HepG2 (cell line): ENCODE results near the gene FKBP8. TPM values are rescaled to one million over a fixed set of nuclear protein-coding genes. Genes with fewer than 3 reads are reported as not detected.

Source experiments
- ATM ChIP-seq: fragments of 450-650 bp; IDR thresholded peaks from 2 replicates; pipeline ENCODE4 v1.7.1; 2017; ENCODE audit warnings: mild to moderate bottlenecking, borderline replicate concordance
- FOXK2 ChIP-seq: fragments of 450-650 bp; IDR thresholded peaks from 2 replicates; pipeline ENCODE4 v1.6.1; 2016
- GATAD1 ChIP-seq: IDR thresholded peaks from 2 replicates; pipeline ENCODE4 v1.6.1; 2016; ENCODE audit warnings: missing genetic modification reagents, missing compliant biosample characterization
- GTF3A ChIP-seq: sonication (generic); formaldehyde crosslinking; conservative IDR thresholded peaks from 2 replicates; pipeline ENCODE4 v1.4.0; 2020; ENCODE audit warnings: mild to moderate bottlenecking, missing genetic modification reagents
- HES4 ChIP-seq: sonication (generic); formaldehyde crosslinking; IDR thresholded peaks from 2 replicates; pipeline ENCODE4 v1.9.0; 2021; ENCODE audit warnings: mild to moderate bottlenecking, missing genetic modification reagents, borderline replicate concordance
- IKZF1 ChIP-seq: fragments of 450-650 bp; IDR thresholded peaks from 2 replicates; pipeline ENCODE4 v1.7.1; 2016
- JARID2 ChIP-seq: sonication (generic); formaldehyde crosslinking; IDR thresholded peaks from 2 replicates; pipeline ENCODE4 v1.8.1; 2023; ENCODE audit warnings: missing genetic modification reagents, inconsistent platforms; ENCODE audit not compliant: insufficient replicate concordance
- MXD1 ChIP-seq: sonication (generic); formaldehyde crosslinking; IDR thresholded peaks from 2 replicates; pipeline ENCODE4 v1.4.0; 2020; ENCODE audit warnings: mild to moderate bottlenecking, missing genetic modification reagents
- NCOA5 ChIP-seq: sonication (generic); formaldehyde crosslinking; IDR thresholded peaks from 2 replicates; pipeline ENCODE4 v1.4.0; 2020; ENCODE audit warnings: missing genetic modification reagents
- RBM22 ChIP-seq: fragments of 200-400 bp; formaldehyde crosslinking; optimal IDR thresholded peaks from 2 replicates; pipeline ENCODE3; 2017; ENCODE audit warnings: mild to moderate bottlenecking, low read length, moderate library complexity
- REXO4 ChIP-seq: sonication (generic); formaldehyde crosslinking; IDR thresholded peaks from 2 replicates; pipeline ENCODE4 v1.8.0; 2022; ENCODE audit warnings: missing genetic modification reagents, mild to moderate bottlenecking, borderline replicate concordance
- SNAPC2 ChIP-seq: sonication (generic); formaldehyde crosslinking; IDR thresholded peaks from 2 replicates; pipeline ENCODE4 v1.8.1; 2022; ENCODE audit warnings: mild to moderate bottlenecking, missing genetic modification reagents
- SRY ChIP-seq: sonication (generic); formaldehyde crosslinking; IDR thresholded peaks from 2 replicates; pipeline ENCODE4 v1.8.0; 2022; ENCODE audit warnings: mild to moderate bottlenecking, missing genetic modification reagents
- STAG1 ChIP-seq: sonication (generic); formaldehyde crosslinking; IDR thresholded peaks from 2 replicates; pipeline ENCODE4 v1.4.0; 2020; ENCODE audit warnings: missing genetic modification reagents
- SUZ12 ChIP-seq: fragments of 150-350 bp; IDR thresholded peaks from 2 replicates; pipeline ENCODE4 v1.6.1; 2014; ENCODE audit warnings: low read depth, low read length
- TAF1 ChIP-seq: sonication (generic); formaldehyde crosslinking; IDR thresholded peaks from 2 replicates; pipeline ENCODE4 v1.4.0; 2020; ENCODE audit warnings: missing genetic modification reagents
- TBL1XR1 ChIP-seq: fragments of 150-350 bp; IDR thresholded peaks from 2 replicates; pipeline ENCODE4 v1.6.1; 2014; ENCODE audit warnings: borderline replicate concordance, low read length; ENCODE audit not compliant: partially characterized antibody
- ZNF230 ChIP-seq: sonication (generic); formaldehyde crosslinking; IDR thresholded peaks from 2 replicates; pipeline ENCODE4 v1.4.0; 2020; ENCODE audit warnings: mild to moderate bottlenecking, missing genetic modification reagents
- ZNF431 ChIP-seq: sonication (generic); formaldehyde crosslinking; IDR thresholded peaks from 2 replicates; pipeline ENCODE4 v1.9.0; 2022; ENCODE audit warnings: missing genetic modification reagents, low read depth, mild to moderate bottlenecking, borderline replicate concordance
- ZNF510 ChIP-seq: sonication (generic); formaldehyde crosslinking; IDR thresholded peaks from 2 replicates; pipeline ENCODE4 v1.4.0; 2020; ENCODE audit warnings: low read depth, mild to moderate bottlenecking, missing genetic modification reagents
- ZNF616 ChIP-seq: sonication (generic); formaldehyde crosslinking; IDR thresholded peaks from 2 replicates; pipeline ENCODE4 v1.5.0; 2020; ENCODE audit warnings: low read depth, mild to moderate bottlenecking, missing genetic modification reagents
- ZNF747 ChIP-seq: sonication (generic); formaldehyde crosslinking; IDR thresholded peaks from 2 replicates; pipeline ENCODE4 v1.8.1; 2023; ENCODE audit warnings: missing genetic modification reagents, mild to moderate bottlenecking, borderline replicate concordance
- polyA plus RNA-seq, 8 experiments: library from polyadenylated mRNA; depleted of rRNA in 3 of 8; stranded (reverse) in 7 of 8; unstranded in 1 of 8; fragments of >200 nt; fragmentation: Illumina TruSeq in 4 of 8; extraction: Trizol in 4 of 8; gene quantifications; 2 replicates each; pipeline versions ENCODE4 v1.2.1 to v1.2.3, GENCODE V29; 2011 to 2016; ENCODE audit warnings: low read depth in 4 of 8, missing spikeins in 1 of 8, mixed read lengths in 1 of 8; ENCODE audit not compliant: insufficient read depth in 1 of 8
- total RNA-seq, 5 experiments: library from RNA; depleted of rRNA; stranded (reverse); fragments of >200 nt; fragmentation: Illumina TruSeq; extraction: Trizol; gene quantifications; 2 replicates each; pipeline ENCODE4 v1.2.3, GENCODE V29; 2016; ENCODE audit warnings: low read depth in 1 of 5
- TF ChIP-seq, protein P1 (sequence below): sonication (generic); formaldehyde crosslinking; IDR thresholded peaks from 2 replicates; pipeline ENCODE4 v1.9.0; 2021; ENCODE audit warnings: missing genetic modification reagents, borderline replicate concordance
- TF ChIP-seq, protein P2 (sequence below): sonication (generic); formaldehyde crosslinking; IDR thresholded peaks from 2 replicates; pipeline ENCODE4 v1.5.0; 2020; ENCODE audit warnings: missing genetic modification reagents, mild to moderate bottlenecking, borderline replicate concordance
- TF ChIP-seq, protein P3 (sequence below): sonication (generic); formaldehyde crosslinking; IDR thresholded peaks from 2 replicates; pipeline ENCODE4 v1.9.0; 2021; ENCODE audit warnings: missing genetic modification reagents, borderline replicate concordance

The FKBP8 gene
- total and polyA plus RNA-seq, 2 of the 13 experiments (the other 11 are each of a cell fraction or from before 2014, with no cell fraction given): 81.7 to 93.9 TPM

DNA sequence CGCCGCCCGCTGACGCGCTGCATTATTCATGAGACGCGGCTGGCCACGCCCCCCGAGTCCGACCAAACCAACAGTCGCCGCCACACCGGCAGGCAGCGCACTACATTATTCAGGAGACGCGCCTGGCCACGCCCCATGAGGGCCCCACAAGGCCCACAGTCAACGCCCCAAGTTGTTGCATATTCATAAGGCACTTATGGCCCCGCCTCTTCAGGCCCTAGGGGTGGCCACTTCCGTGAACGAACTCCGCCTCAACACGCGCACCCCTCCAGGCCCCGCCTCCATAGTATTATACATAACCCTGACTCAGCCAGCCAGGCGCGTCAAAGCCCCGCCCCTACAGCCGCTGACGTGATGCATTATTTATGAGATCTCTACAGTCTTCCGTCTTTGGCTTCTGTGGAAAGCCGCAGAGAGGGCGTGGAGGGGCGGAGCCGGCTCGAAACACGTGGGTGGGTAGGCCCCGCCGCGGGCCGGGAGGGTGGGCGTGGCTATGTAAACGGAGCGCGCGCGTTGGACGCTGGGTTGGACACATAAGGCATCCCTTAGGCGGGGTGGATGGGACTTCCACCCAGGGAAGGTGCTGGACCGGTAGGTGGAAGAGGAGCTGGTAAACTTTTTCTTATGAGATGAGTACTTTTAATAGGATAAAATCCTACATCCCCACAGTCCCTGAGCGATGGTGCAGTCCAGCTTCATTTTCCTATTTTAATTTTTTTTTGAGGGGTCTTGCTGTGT lies 21.1 kb downstream of the FKBP8 start (continued):
- no peak for TF ChIP-seq ZNF616 (CRISPR knock-in tag)
- TF ChIP-seq, protein P1, sequence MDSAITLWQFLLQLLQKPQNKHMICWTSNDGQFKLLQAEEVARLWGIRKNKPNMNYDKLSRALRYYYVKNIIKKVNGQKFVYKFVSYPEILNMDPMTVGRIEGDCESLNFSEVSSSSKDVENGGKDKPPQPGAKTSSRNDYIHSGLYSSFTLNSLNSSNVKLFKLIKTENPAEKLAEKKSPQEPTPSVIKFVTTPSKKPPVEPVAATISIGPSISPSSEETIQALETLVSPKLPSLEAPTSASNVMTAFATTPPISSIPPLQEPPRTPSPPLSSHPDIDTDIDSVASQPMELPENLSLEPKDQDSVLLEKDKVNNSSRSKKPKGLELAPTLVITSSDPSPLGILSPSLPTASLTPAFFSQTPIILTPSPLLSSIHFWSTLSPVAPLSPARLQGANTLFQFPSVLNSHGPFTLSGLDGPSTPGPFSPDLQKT (CRISPR knock-in tag): no peak
- no peak for TF ChIP-seq SRY
- 0 out of 2 replicates have a peak, but pooled peaks have one; percentile 2 for TF ChIP-seq ZNF230 (CRISPR knock-in tag)
- 0 out of 2 replicates have a peak, but pooled peaks have one; percentile 30 for TF ChIP-seq SUZ12
- TF ChIP-seq JARID2 (CRISPR knock-in tag): no peak
- no peak for TF ChIP-seq ZNF747 (CRISPR knock-in tag)
- no peak for TF ChIP-seq GTF3A (CRISPR knock-in tag)
- TF ChIP-seq FOXK2: peak; percentile 43; the same call in 1 of the 2 replicates
- no peak for TF ChIP-seq GATAD1 (CRISPR knock-in tag)
- no peak for TF ChIP-seq RBM22
- no peak for TF ChIP-seq NCOA5 (CRISPR knock-in tag)
- no peak for TF ChIP-seq MXD1 (CRISPR knock-in tag)
- peak; percentile 4; the same call in 1 of the 2 replicates for TF ChIP-seq STAG1 (CRISPR knock-in tag)
- no peak for TF ChIP-seq HES4 (CRISPR knock-in tag)
- no peak for TF ChIP-seq TBL1XR1
- TF ChIP-seq, protein P2, sequence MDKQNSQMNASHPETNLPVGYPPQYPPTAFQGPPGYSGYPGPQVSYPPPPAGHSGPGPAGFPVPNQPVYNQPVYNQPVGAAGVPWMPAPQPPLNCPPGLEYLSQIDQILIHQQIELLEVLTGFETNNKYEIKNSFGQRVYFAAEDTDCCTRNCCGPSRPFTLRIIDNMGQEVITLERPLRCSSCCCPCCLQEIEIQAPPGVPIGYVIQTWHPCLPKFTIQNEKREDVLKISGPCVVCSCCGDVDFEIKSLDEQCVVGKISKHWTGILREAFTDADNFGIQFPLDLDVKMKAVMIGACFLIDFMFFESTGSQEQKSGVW (CRISPR knock-in tag): no peak
- TF ChIP-seq ZNF431 (CRISPR knock-in tag): no peak
- TF ChIP-seq, protein P3, sequence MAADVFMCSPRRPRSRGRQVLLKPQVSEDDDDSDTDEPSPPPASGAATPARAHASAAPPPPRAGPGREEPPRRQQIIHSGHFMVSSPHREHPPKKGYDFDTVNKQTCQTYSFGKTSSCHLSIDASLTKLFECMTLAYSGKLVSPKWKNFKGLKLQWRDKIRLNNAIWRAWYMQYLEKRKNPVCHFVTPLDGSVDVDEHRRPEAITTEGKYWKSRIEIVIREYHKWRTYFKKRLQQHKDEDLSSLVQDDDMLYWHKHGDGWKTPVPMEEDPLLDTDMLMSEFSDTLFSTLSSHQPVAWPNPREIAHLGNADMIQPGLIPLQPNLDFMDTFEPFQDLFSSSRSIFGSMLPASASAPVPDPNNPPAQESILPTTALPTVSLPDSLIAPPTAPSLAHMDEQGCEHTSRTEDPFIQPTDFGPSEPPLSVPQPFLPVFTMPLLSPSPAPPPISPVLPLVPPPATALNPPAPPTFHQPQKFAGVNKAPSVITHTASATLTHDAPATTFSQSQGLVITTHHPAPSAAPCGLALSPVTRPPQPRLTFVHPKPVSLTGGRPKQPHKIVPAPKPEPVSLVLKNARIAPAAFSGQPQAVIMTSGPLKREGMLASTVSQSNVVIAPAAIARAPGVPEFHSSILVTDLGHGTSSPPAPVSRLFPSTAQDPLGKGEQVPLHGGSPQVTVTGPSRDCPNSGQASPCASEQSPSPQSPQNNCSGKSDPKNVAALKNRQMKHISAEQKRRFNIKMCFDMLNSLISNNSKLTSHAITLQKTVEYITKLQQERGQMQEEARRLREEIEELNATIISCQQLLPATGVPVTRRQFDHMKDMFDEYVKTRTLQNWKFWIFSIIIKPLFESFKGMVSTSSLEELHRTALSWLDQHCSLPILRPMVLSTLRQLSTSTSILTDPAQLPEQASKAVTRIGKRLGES (CRISPR knock-in tag): no peak
- TF ChIP-seq ATM: no peak
- no peak for TF ChIP-seq REXO4 (CRISPR knock-in tag)
- TF ChIP-seq SNAPC2: peak; percentile 100
- no peak for TF ChIP-seq TAF1 (CRISPR knock-in tag)
- no peak for TF ChIP-seq IKZF1
- no peak for TF ChIP-seq ZNF510 (CRISPR knock-in tag)
